Activated T-helper 17 cell treated with anti-CD3 and anti-CD28 coated beads, Interleukin-2, amount 50 U/mL, for 72 hours (primary cell): Measurements from ENCODE around the gene ILDR2. TPM values are rescaled to one million over a fixed set of nuclear protein-coding genes. Genes with fewer than 3 reads are reported as not detected.

Source experiments
- ATAC-seq: fragments of 150-1000 bp; cut with Tn5 transposase; replicated peaks from 2 replicates; pipeline ENCODE4 v1.10.0; 2021; ENCODE audit warnings: mild to moderate bottlenecking, moderate library complexity
- H3K27ac Mint-ChIP-seq: one replicate; pipeline ENCODE4 v1.8.0; 2022; ENCODE audit warnings: mixed read lengths
- H3K27me3 Mint-ChIP-seq: one replicate; pipeline ENCODE4 v1.8.0; 2022; ENCODE audit warnings: mixed read lengths
- H3K36me3 Mint-ChIP-seq: one replicate; pipeline ENCODE4 v1.8.0; 2022; ENCODE audit warnings: low read depth, mild to moderate bottlenecking, mixed read lengths
- H3K4me1 Mint-ChIP-seq: one replicate; pipeline ENCODE4 v1.8.0; 2022; ENCODE audit warnings: mixed read lengths
- H3K4me3 Mint-ChIP-seq: one replicate; pipeline ENCODE4 v1.8.0; 2022; ENCODE audit warnings: mild to moderate bottlenecking, mixed read lengths
- H3K9me3 Mint-ChIP-seq: one replicate; pipeline ENCODE4 v1.8.0; 2022; ENCODE audit warnings: mixed read lengths
- total RNA-seq, 2 donors: library from RNA; stranded (reverse); gene quantifications; one replicate each; pipeline ENCODE4 v1.2.3, GENCODE V29; 2022

ILDR2 gene
- total RNA-seq, 2 donors from 2014 or later, result 5.0 to 5.8 TPM

DNA sequence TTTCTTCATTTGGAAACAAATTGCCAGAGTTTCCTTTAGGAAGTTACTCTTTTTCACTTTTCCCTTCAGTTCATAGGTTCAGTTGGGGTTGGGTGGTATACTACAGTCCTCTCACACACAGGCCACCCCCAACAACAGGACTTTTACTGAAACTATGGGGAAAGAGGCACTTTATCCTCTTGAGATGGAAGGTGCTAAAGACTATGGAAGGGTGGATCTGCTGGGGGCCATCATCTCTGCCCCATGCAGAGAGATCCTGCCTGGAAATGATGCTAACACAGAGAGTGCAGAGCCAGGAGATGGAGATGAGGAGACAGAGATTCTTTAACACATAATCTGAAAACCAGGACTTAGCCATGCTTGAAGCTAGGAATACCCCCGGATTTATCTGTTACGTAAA, 24.3 kb downstream of the ILDR2 start:
- Mint-ChIP-seq H3K36me3 (no peaks in the 10 kb centered on the region), H3K4me3 (no peak overlapping the region), H3K27ac (no peak overlapping the region), H3K9me3 (no peaks in the 10 kb centered on the region), H3K27me3 (peaks cover 27% of the 10 kb centered on the region), H3K4me1 (peaks cover 6% of the 10 kb centered on the region)
- no peak for ATAC-seq

GRCh38 chr1:166950156-166950555, 25.2 kb downstream of the ILDR2 start:
- Mint-ChIP-seq H3K9me3 (no peaks in the 10 kb centered on the region), H3K4me3 (no peak overlapping the region), H3K36me3 (no peaks in the 10 kb centered on the region), H3K4me1 (peaks cover 6% of the 10 kb centered on the region), H3K27ac (no peak overlapping the region), H3K27me3 (peaks cover 32% of the 10 kb centered on the region)
- no peak for ATAC-seq

- Mint-ChIP-seq H3K27me3 (peaks cover 43% of the 10 kb centered on the region), H3K4me1 (peaks cover 6% of the 10 kb centered on the region)
Measured at GRCh38 chr1:166948856-166949350, 26.4 kb downstream of the ILDR2 start.

DNA sequence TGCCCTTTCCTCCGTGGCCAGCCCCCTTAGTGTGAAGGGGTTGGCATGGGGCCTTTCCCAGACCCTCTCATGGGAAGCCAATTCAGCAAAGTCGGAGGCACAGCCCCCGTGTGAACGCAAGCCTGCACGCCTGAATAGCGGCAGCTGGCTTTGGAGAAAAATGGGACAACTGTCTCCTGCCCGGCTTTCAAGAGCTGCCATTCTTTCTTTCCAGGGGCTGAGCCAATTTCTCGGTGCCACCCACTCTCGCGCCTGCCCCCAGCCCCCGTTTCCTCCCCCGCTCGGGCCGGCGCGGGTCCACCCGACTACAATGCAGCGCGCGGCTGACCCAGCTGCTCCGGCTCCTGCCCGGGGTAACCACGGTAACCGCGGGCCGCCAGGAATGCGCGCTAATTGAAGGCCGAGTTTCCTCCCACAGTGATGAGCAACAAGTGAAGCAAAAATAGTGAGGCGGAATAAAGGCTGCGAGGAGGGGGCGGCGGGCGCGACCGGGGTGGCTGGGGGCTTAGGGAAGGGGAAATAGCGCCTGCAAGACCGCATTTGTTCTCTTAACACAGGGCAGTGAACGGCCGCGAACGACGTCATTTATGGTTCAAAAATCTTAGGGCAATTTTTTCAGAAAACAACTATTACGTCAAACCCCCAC, 27.8 kb downstream of the ILDR2 start:
- H3K4me3 Mint-ChIP-seq, result no peak overlapping the region
- H3K9me3 Mint-ChIP-seq, result no peaks in the 10 kb centered on the region
- H3K27me3 Mint-ChIP-seq, result peaks cover 40% of the 10 kb centered on the region
- no peaks in the 10 kb centered on the region for H3K36me3 Mint-ChIP-seq
- H3K27ac Mint-ChIP-seq, result no peak overlapping the region
- ATAC-seq, result no peak
- H3K4me1 Mint-ChIP-seq, result peaks cover 6% of the 10 kb centered on the region

More at GRCh38 chr1:166948856-166949350, 26.4 kb downstream of the ILDR2 start:
- no peak overlapping the region for H3K27ac Mint-ChIP-seq
- H3K36me3 Mint-ChIP-seq, result no peaks in the 10 kb centered on the region
- no peak overlapping the region for H3K4me3 Mint-ChIP-seq
- H3K9me3 Mint-ChIP-seq, result no peaks in the 10 kb centered on the region
- ATAC-seq, result no peak

DNA sequence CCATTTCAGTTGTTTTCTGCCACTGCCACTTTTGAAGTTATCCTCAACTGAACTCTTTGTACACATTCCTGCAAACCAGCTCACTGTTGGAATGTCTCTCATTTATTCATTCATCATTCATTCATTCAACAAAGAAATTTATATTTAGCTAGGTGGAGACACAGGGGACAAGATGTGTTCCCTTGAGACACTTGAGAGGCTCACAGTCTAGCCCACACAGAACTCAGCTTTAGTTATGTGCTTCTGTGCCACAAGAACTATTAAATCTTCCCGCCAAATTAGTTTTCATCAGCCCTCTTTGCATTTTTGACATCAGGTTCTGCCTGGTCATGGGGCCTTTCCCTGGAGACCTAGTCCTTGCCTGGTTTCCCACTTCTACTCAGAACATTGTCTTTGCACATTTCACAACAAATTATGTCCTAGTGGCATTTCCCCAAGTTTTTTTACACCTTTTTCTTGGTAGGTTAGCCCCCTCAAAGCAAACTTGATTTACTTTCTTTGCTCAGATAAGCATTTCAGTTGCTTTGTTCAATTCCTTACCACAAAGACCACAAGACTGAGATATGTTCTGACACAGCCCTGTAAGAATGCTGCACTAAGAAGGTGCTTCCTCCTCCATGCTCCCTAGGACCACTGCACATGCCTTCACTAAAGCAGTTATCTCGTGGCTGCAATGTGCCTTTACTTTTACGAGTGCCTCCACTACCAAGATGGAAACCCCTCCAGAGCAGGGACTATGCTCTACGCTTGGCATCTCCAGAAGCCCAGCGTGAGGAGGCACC, 31.0 kb downstream of the ILDR2 start:
- no peaks in the 10 kb centered on the region for H3K36me3 Mint-ChIP-seq
- peaks cover 34% of the 10 kb centered on the region for H3K27me3 Mint-ChIP-seq
- H3K4me3 Mint-ChIP-seq, result no peak overlapping the region
- no peak overlapping the region for H3K27ac Mint-ChIP-seq
- H3K9me3 Mint-ChIP-seq, result no peaks in the 10 kb centered on the region
- ATAC-seq, result no peak
- H3K4me1 Mint-ChIP-seq, result no peaks in the 10 kb centered on the region

GRCh38 chr1:166939741-166940375, 35.5 kb downstream of the ILDR2 start:
- Mint-ChIP-seq H3K9me3 (no peaks in the 10 kb centered on the region), H3K4me3 (no peak overlapping the region), H3K4me1 (no peaks in the 10 kb centered on the region), H3K27ac (no peak overlapping the region), H3K27me3 (peaks cover 18% of the 10 kb centered on the region), H3K36me3 (no peaks in the 10 kb centered on the region)
- ATAC-seq, result no peak

- no peaks in the 10 kb centered on the region for H3K9me3 Mint-ChIP-seq
- H3K36me3 Mint-ChIP-seq, result no peaks in the 10 kb centered on the region
- no peak for ATAC-seq
- no peak overlapping the region for H3K27ac Mint-ChIP-seq
- peaks cover 8% of the 10 kb centered on the region for H3K27me3 Mint-ChIP-seq
- no peak overlapping the region for H3K4me3 Mint-ChIP-seq
- H3K4me1 Mint-ChIP-seq, result no peaks in the 10 kb centered on the region
Measured at GRCh38 chr1:166937962-166938361, 37.4 kb downstream of the ILDR2 start.

DNA sequence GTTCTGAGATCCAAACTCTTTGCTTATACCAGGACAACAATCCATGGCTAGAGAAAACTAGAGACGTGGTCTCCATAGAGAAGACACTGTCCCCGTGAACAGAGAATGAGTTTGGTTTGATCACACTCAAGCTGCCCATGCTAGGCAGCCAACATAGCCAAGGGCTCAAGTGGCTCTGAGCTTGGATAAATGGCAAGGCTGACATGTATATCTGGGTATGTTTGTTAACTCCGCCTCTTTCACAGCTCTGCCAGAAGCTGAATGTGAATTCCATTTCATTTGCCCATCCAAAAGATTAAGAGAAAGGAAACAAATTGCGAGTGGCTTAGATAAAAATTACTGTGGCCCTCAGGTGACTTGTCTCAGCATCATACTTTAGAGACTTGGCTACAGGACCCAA, 38.0 kb downstream of the ILDR2 start:
- Mint-ChIP-seq H3K27ac (no peak overlapping the region), H3K4me1 (no peaks in the 10 kb centered on the region), H3K36me3 (no peaks in the 10 kb centered on the region), H3K27me3 (peaks cover 8% of the 10 kb centered on the region), H3K4me3 (no peak overlapping the region), H3K9me3 (no peaks in the 10 kb centered on the region)
- no peak for ATAC-seq

GRCh38 chr1:166933633-166934032, 41.7 kb downstream of the ILDR2 start:
- ATAC-seq, result no peak
- Mint-ChIP-seq H3K4me1 (no peaks in the 10 kb centered on the region), H3K27ac (no peak overlapping the region), H3K4me3 (no peak overlapping the region), H3K36me3 (no peaks in the 10 kb centered on the region), H3K27me3 (peaks cover 11% of the 10 kb centered on the region), H3K9me3 (no peaks in the 10 kb centered on the region)

GRCh38 chr1:166933140-166933539, 42.2 kb downstream of the ILDR2 start:
- peaks cover 10% of the 10 kb centered on the region for H3K27me3 Mint-ChIP-seq
- no peaks in the 10 kb centered on the region for H3K9me3 Mint-ChIP-seq
- no peak overlapping the region for H3K4me3 Mint-ChIP-seq
- no peaks in the 10 kb centered on the region for H3K36me3 Mint-ChIP-seq
- no peaks in the 10 kb centered on the region for H3K4me1 Mint-ChIP-seq
- ATAC-seq, result no peak
- H3K27ac Mint-ChIP-seq, result no peak overlapping the region

- Mint-ChIP-seq H3K27me3 (peaks cover 18% of the 10 kb centered on the region), H3K27ac (no peak overlapping the region), H3K9me3 (no peaks in the 10 kb centered on the region), H3K4me1 (no peaks in the 10 kb centered on the region), H3K36me3 (no peaks in the 10 kb centered on the region), H3K4me3 (no peak overlapping the region)
- no peak for ATAC-seq
Measured at GRCh38 chr1:166929911-166930310, 45.4 kb downstream of the ILDR2 start.

DNA sequence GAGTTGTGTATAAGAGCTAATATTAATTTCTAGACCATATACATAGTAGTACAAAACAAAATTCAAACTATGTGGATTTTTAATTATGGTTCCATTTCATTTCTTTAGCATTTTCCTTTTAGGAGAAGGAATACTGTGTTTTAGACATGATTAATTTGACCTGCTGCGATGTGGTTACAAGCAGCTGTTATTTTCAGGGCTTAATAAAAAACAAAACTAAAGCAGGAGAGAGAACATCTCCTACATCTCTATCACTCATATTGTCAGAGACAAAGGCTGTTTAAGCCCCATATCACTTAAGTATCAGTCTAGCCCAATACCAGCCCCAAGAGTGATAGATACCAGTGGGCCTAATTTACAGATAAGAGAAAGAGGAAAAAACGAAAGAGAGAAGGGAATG, 47.6 kb downstream of the ILDR2 start:
- no peak overlapping the region for H3K4me3 Mint-ChIP-seq
- H3K27me3 Mint-ChIP-seq, result peaks cover 18% of the 10 kb centered on the region
- H3K9me3 Mint-ChIP-seq, result no peaks in the 10 kb centered on the region
- no peak overlapping the region for H3K27ac Mint-ChIP-seq
- H3K36me3 Mint-ChIP-seq, result no peaks in the 10 kb centered on the region
- no peaks in the 10 kb centered on the region for H3K4me1 Mint-ChIP-seq
- no peak for ATAC-seq

DNA sequence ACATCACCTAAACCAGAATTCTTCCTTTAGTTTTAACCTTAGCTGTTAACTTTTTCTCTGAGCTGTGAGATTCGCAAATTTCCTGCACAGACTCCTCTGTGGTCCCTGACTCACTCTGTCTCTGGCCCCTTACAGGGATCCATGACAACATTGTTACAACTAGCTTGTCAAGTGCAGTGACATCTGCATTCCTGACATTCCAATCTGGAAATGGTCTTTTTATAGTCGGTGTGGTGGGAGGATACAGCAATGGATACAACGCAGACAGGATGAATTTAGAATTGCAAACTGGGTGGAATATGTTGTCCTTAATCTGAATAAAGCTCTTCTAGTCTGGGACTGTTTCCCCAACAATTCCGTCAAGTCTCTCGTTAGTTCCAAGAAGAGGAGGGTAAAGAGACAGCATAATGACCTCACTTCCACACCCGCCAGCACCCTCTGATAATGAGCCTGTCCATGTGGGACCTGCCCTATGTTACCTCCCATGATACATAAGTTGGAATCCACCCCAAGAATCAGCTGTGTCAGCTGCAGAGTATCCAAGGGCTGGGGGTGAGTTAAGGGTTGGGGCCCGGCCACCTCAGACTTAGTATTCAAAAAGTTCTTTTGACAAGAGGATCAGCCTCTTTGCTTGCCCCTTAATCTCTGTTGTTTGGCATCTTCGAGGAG, 49.4 kb downstream of the ILDR2 start:
- H3K27me3 Mint-ChIP-seq, result peaks cover 29% of the 10 kb centered on the region
- no peaks in the 10 kb centered on the region for H3K9me3 Mint-ChIP-seq
- no peak overlapping the region for H3K4me3 Mint-ChIP-seq
- no peaks in the 10 kb centered on the region for H3K4me1 Mint-ChIP-seq
- no peak overlapping the region for H3K27ac Mint-ChIP-seq
- ATAC-seq, result no peak
- no peaks in the 10 kb centered on the region for H3K36me3 Mint-ChIP-seq

GRCh38 chr1:166924823-166925541, 50.4 kb downstream of the ILDR2 start:
- no peak for ATAC-seq
- Mint-ChIP-seq H3K27ac (no peak overlapping the region), H3K36me3 (no peaks in the 10 kb centered on the region), H3K27me3 (peaks cover 32% of the 10 kb centered on the region), H3K9me3 (no peaks in the 10 kb centered on the region), H3K4me3 (no peak overlapping the region), H3K4me1 (no peaks in the 10 kb centered on the region)
